ENCODE measurements around the gene PRPF4. TPM values are rescaled to one million over a fixed set of nuclear protein-coding genes. Genes with fewer than 3 reads are reported as not detected.

PRPF4 gene
- 10 to 100 TPM; 35.7 to 36.0 TPM for total RNA-seq
- polyA plus RNA-seq (2013, experiment 1 of 2): 28.4 TPM
- polyA plus RNA-seq (2013, experiment 2 of 2): 26.7 TPM
- long read RNA-seq, experiment 1, transcript PRPF4-202 (14 exons, 3,212 nt): major isoform, 6 of 20 reads
- long read RNA-seq, experiment 1, partial matches to known transcripts: 13 of 20 reads
- long read RNA-seq, experiment 1, other reads (novel, unspliced or antisense): 0 of 20 reads
- long read RNA-seq, experiment 2, transcript PRPF4-202 (14 exons, 3,212 nt): major isoform, 56 of 95 reads
- long read RNA-seq, experiment 2, transcript PRPF4-201 (14 exons, 2,787 nt): minor isoform, 12 of 95 reads
- long read RNA-seq, experiment 2, partial matches to known transcripts: 12 of 95 reads
- long read RNA-seq, experiment 2, other reads (novel, unspliced or antisense): 15 of 95 reads
- long read RNA-seq, experiment 3, transcript PRPF4-202 (14 exons, 3,212 nt): major isoform, 240 of 339 reads
- long read RNA-seq, experiment 3, transcript PRPF4-201 (14 exons, 2,787 nt): minor isoform, 60 of 339 reads
- long read RNA-seq, experiment 3, partial matches to known transcripts: 7 of 339 reads
- long read RNA-seq, experiment 3, other reads (novel, unspliced or antisense): 32 of 339 reads
- long read RNA-seq, experiment 4, transcript PRPF4-202 (14 exons, 3,212 nt): major isoform, 20 of 35 reads
- long read RNA-seq, experiment 4, partial matches to known transcripts: 4 of 35 reads
- long read RNA-seq, experiment 4, other reads (novel, unspliced or antisense): 8 of 35 reads

GRCh38 chr9:113275157-113276131, at the start of gene PRPF4, which contains the start of gene CDC26:
Gene PRPF4, plus strand, starts transcription at chr9:113275658. Its CDS starts 86 bp downstream, at chr9:113275744.
Gene CDC26, minus strand, starts transcription at chr9:113275572. Its CDS starts 3,065 bp downstream, at chr9:113272507.
- H3K36me3 ChIP-seq (ENCODE audit: control insufficient read depth, insufficient read depth, low read length): peaks cover 62% of the 10 kb centered on the region
- H3K4me1 Mint-ChIP-seq: peaks cover 4% of the 10 kb centered on the region

GRCh38 chr9:113227436-113227835, 48.0 kb upstream of the PRPF4 start:
- no peak overlapping the region for H3K27ac Mint-ChIP-seq
- Histone ChIP-seq H3K36me3 (ENCODE audit: control insufficient read depth, insufficient read depth, low read length) (peaks cover 9% of the 10 kb centered on the region), H3K4me1 (ENCODE audit: control insufficient read depth, insufficient read depth, low read length) (peaks cover 2% of the 10 kb centered on the region), H3K4me3 (ENCODE audit: low read length) (no peak overlapping the region), H3K9ac (ENCODE audit: extremely low read depth, low read length, poor library complexity, severe bottlenecking) (no peak overlapping the region), H3K27me3 (ENCODE audit: control insufficient read depth, insufficient read depth, low read length, poor library complexity, severe bottlenecking) (no peaks in the 10 kb centered on the region), H3K27ac (ENCODE audit: low read depth, low read length) (no peak overlapping the region), H3K9me3 (ENCODE audit: control insufficient read depth, low read length) (no peaks in the 10 kb centered on the region)
- no peaks in the 10 kb centered on the region for H3K36me3 Mint-ChIP-seq (ENCODE audit: low read depth)
- no peaks in the 10 kb centered on the region for H3K27me3 Mint-ChIP-seq (ENCODE audit: insufficient read depth)
- H3K9me3 Mint-ChIP-seq: no peaks in the 10 kb centered on the region
- DNase-seq: no peak
- WGBS, 2 experiments (ENCODE audit: insufficient coverage in 1 of 2, insufficient read length in 1 of 2): 98 to 100% methylated on average over 1 of the region's 1 CpG
- peaks cover 6% of the 10 kb centered on the region for H3K4me1 Mint-ChIP-seq
- no peak overlapping the region for H3K4me3 Mint-ChIP-seq
- TF ChIP-seq CTCF (conservative IDR thresholded peaks at IDR 0.05): no peak

More at GRCh38 chr9:113275157-113276131, at the start of gene PRPF4, which contains the start of gene CDC26:
- no peak within 1 kb of the TSS for H3K27ac Mint-ChIP-seq
- no peak for TF ChIP-seq CTCF (conservative IDR thresholded peaks at IDR 0.05)
- peak within 1 kb of the TSS; percentile 77 for H3K27ac ChIP-seq (ENCODE audit: low read depth, low read length)
- no peaks in the 10 kb centered on the region for H3K27me3 ChIP-seq (ENCODE audit: control insufficient read depth, insufficient read depth, low read length, poor library complexity, severe bottlenecking)
- no peaks in the 10 kb centered on the region for H3K4me1 ChIP-seq (ENCODE audit: control insufficient read depth, insufficient read depth, low read length)
- H3K27me3 Mint-ChIP-seq (ENCODE audit: insufficient read depth): no peaks in the 10 kb centered on the region
- 0% methylated on average over 20 to 63 of the region's 63 CpGs for WGBS, 2 experiments (ENCODE audit: insufficient coverage in 1 of 2, insufficient read length in 1 of 2)
- H3K9me3 Mint-ChIP-seq: no peaks in the 10 kb centered on the region
- H3K36me3 Mint-ChIP-seq (ENCODE audit: low read depth): peaks cover 49% of the 10 kb centered on the region
- H3K9ac ChIP-seq (ENCODE audit: extremely low read depth, low read length, poor library complexity, severe bottlenecking): peak within 1 kb of the TSS; percentile 85
- peak; percentile 99 for DNase-seq
- no peaks in the 10 kb centered on the region for H3K9me3 ChIP-seq (ENCODE audit: control insufficient read depth, low read length)
- H3K4me3 ChIP-seq (ENCODE audit: low read length): peak within 1 kb of the TSS; percentile 93
- H3K4me3 Mint-ChIP-seq: no peak within 1 kb of the TSS
